T-helper 2 cell treated with Interferon-gamma antibody and Interleukin-4, amounts not matched to agents 100 ng/mL and 5 ng/mL, for 36 hours (primary cell): Measurements from ENCODE around the gene EGFLAM. TPM values are rescaled to one million over a fixed set of nuclear protein-coding genes. Genes with fewer than 3 reads are reported as not detected.
"Not testable (repeated sequence)": the region's sequence is repeated elsewhere in the genome, so short reads cannot be mapped to it uniquely, and the experiment has no call there.

ENCODE experiments used
- intact Hi-C: fragments of 100-400 bp; cut with micrococcal nuclease; formaldehyde crosslinking; loops from one replicate; pipeline ENCODE4 v1.15.1; 2023
- total RNA-seq: library from RNA; stranded (reverse); gene quantifications from 2 replicates; pipeline ENCODE4 v1.2.3, GENCODE V29; 2022

EGFLAM gene
- total RNA-seq, 1 donor from 2014 or later = not detected

DNA sequence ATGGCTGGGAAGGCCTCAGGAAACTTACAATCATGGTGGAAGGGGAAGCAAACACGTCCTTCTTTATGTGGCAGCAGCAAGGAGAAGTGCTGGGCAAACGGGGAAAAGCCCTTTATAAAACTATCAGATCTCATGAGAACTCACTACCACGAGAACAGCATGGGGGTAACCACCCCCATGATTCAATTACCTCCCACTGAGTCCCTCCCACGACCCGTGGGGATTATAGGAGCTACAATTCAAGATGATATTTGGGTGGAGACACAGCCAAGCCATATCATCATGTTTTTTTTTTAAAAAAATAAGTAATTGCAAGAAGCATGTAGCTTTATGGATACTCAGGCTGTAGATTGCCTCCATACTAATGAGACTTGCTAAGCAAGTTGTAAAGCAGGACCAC is 157.4 kb downstream of the EGFLAM start:
- intact Hi-C loops = not testable (repeated sequence)

- intact Hi-C loops = no loop called here
Observed at GRCh38 chr5:38417658-38418017, 159.3 kb downstream of the EGFLAM start.

- intact Hi-C loops = loop anchor here (1.0 kb wide), 1 partner anchor 389 kb away; no protein-coding TSS in a partner anchor
Observed at GRCh38 chr5:38420246-38420645, 161.9 kb downstream of the EGFLAM start.

- intact Hi-C loops = loop anchor here (1.0 kb wide), 1 partner anchor 388 kb away; no protein-coding TSS in a partner anchor
Observed at GRCh38 chr5:38420691-38421390, 162.5 kb downstream of the EGFLAM start.

GRCh38 chr5:38422622-38423021 is 164.3 kb downstream of the EGFLAM start:
- intact Hi-C loops = no loop called here

GRCh38 chr5:38423276-38424147 is 165.2 kb downstream of the EGFLAM start:
- intact Hi-C loops = no loop called here

GRCh38 chr5:38424148-38425060 is 166.0 kb downstream of the EGFLAM start:
- intact Hi-C loops = no loop called here

GRCh38 chr5:38426490-38426889 is 168.1 kb downstream of the EGFLAM start:
- intact Hi-C loops = no loop called here

- intact Hi-C loops = no loop called here
Observed at GRCh38 chr5:38426986-38427950, 168.9 kb downstream of the EGFLAM start.

- intact Hi-C loops = no loop called here
Observed at GRCh38 chr5:38431242-38431853, 173.0 kb downstream of the EGFLAM start.

DNA sequence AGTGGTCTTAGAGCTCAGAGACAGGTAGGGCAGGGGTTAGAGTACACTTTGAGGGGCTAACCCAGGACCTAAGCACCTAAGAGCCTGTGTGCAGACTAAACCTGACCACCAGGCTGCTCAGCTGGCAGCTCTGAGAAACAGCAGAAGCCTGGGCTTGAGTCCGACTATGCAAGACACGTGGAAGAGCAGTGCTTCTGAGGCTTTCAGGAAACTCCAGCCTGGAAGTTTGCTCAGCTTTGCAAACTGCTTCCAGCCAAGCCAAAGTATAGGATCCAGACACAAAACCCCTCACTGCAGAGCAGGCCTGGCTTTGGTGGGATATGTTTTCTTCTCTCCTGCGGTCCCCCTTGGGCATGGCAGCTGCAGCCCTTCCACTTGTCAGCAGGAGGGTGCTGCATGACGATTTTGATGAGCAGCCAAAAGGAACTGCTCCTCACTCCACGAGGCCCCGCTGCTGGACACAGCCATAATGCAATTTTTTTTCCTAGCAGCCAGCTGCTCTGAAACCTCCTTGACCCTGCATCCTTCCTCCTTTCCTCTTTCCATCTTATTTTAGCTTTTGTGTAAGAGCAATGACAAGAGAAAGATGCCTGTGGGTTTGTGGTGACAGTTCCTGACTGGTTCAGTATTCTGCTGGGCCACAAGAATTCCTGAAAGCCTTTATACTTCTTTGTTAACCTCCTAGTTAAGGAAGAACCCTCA is 175.0 kb downstream of the EGFLAM start:
- intact Hi-C loops = no loop called here

DNA sequence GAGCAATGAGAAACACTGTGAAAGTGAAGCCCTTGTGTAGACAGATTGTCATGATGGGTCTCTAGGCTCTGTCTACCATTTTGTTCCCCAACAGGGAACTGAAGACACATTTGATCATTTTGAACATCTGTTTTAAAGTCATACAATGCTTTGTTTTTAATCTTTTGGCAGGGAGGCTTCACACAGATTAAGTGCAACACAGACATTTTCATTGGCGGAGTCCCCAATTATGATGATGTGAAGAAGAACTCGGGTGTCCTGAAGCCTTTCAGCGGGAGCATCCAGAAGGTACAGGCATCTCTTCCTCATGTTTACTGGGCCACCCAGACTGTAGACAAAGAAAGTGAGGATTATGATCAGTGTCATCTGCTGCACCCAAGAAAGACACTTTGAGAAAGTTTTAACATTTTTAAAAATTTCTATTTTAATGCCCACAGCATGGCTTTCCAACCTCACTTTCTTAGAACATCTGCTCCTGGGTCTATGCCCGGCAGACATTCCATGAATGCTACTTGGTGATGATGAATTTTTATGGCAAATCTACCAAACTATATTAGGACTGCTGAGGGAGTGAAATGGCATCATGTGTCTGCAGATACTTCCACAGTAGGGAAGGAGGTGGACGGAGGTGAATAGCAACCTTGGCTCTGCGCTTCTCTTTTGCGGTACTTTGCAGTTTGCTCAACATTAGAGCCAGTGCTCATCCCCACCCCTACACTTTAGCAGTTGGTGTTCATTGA is 176.8 kb downstream of the EGFLAM start:
- intact Hi-C loops = no loop called here

DNA sequence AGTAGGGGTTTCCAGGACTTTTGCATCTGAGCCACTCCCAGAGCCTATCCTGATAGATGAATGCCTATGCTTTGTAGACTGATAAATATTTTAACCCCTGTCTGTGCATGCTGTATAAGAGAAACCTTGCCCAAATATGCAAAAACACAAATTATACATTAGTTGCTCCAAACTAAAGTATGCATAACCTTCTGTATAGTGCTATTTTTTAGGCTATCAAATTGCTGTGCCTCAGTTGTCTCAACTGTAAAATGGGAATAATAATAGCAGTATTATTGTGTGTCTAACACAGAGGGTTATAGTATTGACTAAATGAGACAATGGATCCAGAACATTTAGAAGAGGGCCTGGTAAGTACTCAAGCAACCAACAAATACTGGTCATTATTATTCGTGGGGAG is 180.4 kb downstream of the EGFLAM start:
- intact Hi-C loops = no loop called here

DNA sequence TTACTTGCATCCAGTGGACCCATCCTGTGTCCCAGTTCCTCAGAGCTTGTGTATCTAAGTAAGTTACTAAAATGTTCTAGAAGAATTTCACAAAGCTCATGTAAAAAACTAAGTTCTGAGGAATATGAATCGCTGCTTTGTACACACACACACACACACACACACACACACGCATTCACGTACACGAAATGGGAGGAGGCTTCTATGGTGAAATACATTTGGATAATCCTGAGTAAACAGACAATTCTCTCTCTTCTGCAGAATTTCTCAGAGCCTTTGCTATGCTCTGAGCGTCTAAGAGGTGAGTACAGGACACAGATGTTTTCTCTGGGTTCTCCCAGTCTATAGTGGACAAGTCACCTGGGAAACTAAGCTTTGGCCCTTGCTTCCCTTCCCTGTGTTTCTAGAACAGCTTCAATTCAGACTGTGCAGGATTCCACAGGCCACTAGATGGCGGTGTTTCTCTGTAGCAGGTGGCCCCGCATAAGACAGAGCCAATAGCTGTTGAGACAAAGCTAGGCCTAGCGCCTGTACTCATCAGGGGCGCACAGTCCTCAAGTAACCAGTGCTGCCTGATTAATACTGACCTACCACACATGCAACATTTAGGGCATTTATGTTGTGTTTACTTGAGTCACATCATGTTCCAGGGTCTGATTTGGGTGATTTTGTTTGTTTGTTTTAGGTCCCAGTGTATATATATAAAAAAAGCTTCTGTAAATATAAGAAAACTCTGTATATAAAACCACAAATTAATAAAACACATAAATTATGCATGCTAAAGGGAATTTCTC is 183.3 kb downstream of the EGFLAM start:
- intact Hi-C loops = loop anchor here (1.0 kb wide), 4 partner anchors 110 to 481 kb away; no protein-coding TSS in a partner anchor

DNA sequence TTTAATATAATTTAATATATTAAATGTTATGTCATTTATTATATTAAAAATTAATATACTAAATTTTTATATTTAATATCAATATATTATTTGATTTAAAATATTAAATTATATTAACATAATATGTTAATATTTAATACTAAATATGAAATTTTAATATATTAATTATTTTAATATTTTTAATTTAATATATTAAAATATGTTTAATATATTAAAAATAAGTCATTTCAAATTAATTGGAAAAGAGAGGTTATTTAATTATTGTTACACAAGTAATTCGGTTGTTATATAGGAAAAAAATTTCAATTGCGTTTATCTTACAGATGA is 183.9 kb downstream of the EGFLAM start:
- intact Hi-C loops = no loop called here

DNA sequence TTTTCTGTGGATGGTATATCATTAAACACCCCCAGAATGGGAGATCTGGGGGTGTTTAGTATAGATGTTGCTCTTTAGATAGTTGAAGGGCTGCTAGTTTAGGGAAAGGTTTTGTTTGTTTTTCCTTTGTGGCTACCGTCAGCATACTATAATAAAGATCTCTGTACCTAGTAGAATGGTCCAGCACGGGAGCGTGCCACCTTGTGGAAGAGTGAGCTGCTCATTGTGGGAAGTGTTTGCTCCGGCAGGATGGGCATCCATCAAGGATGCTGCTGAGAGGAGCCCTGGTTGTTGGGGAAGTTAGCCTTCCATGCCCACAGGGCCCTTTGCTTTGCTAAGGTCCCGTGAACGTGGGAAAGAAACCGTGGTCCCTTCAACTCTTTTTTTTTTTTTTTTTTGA is 185.0 kb downstream of the EGFLAM start:
- intact Hi-C loops = no loop called here

DNA sequence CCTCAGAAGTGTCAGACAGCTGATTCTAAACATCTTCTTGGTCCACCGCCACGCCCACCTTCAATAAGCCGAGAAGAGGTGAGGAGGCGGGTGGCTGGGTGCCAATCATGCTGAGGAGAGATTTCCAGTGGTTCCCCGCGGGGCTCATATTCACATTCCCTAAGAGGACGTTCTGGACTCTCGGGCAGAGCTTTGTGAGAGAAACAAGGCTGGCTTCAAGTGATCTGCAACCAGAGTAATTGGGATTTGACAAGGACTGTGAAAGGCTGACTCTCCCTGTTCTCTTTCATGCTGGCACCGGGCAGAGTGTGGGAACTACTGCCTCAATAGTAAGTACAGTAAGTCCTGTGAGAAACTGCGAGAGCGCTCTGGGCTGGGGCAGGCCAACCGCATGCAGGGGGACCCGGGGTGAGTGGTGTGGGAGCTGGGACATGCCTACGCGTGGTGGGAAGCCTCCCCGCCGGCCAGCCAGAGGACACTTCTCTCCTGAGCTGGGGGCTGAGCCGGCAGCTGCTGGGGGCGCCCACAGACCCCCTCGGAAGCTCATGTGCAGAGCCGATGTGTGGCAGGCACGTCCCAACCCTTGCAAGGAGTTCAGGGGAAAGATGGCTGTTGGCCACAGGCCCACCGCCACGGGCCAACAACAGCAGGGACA is 187.1 kb downstream of the EGFLAM start:
- intact Hi-C loops = no loop called here
